ENCODE measurements around the gene TAF10.

GRCh38 chr11:6588018-6588417, 24.0 kb downstream of the TAF10 start:
- TF ChIP-seq SIN3A (IDR thresholded peaks at IDR 0.05; ENCODE audit: borderline replicate concordance, low read depth, low read length) (no peak), CTCF (IDR thresholded peaks at IDR 0.05) (no peak), CHD2 (IDR thresholded peaks at IDR 0.05; ENCODE audit: low read length, partially characterized antibody) (no peak), RFX5 (IDR thresholded peaks at IDR 0.05; ENCODE audit: low read length) (no peak), EP300 (IDR thresholded peaks at IDR 0.05; ENCODE audit: borderline replicate concordance in 1 of 2, low read depth in 1 of 2, low read length in 1 of 2) (no peak), REST (IDR thresholded peaks at IDR 0.05; ENCODE audit: low read depth, low read length) (no peak)
- TF ChIP-seq, protein P1, sequence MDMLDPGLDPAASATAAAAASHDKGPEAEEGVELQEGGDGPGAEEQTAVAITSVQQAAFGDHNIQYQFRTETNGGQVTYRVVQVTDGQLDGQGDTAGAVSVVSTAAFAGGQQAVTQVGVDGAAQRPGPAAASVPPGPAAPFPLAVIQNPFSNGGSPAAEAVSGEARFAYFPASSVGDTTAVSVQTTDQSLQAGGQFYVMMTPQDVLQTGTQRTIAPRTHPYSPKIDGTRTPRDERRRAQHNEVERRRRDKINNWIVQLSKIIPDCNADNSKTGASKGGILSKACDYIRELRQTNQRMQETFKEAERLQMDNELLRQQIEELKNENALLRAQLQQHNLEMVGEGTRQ (IDR thresholded peaks at IDR 0.05; ENCODE audit: borderline replicate concordance, low read depth, low read length): no peak

Data from SK-N-SH (cell line).